H9 (cell line): ENCODE results near the gene UBALD1. TPM values are rescaled to one million over a fixed set of nuclear protein-coding genes. Genes with fewer than 3 reads are reported as not detected.

Experiments used
- DNase-seq: peaks from one replicate; pipeline ENCODE4 v3.0.0-alpha.2; 2017
- H2AFZ ChIP-seq: one replicate; pipeline ENCODE4 v1.6.1; 2013; ENCODE audit warnings: mild to moderate bottlenecking, low read length, control low read depth, moderate library complexity
- H2AK5ac ChIP-seq: 2 replicates; pipeline ENCODE4 v1.6.1; 2013; ENCODE audit warnings: low read length, control low read depth, mixed read lengths; ENCODE audit not compliant: insufficient read length
- H2BK120ac ChIP-seq: one replicate; pipeline ENCODE4 v1.6.1; 2013; ENCODE audit warnings: low read depth, mild to moderate bottlenecking, low read length, control low read depth, inconsistent platforms; ENCODE audit not compliant: poor library complexity, severe bottlenecking
- H2BK12ac ChIP-seq: 2 replicates; pipeline ENCODE4 v1.6.1; 2013; ENCODE audit warnings: low read length, control low read depth, mixed read lengths, low read depth; ENCODE audit not compliant: insufficient read length
- H2BK15ac ChIP-seq: 2 replicates; pipeline ENCODE4 v1.6.1; 2013; ENCODE audit warnings: low read depth, low read length, control low read depth
- H2BK20ac ChIP-seq: one replicate; pipeline ENCODE4 v1.6.1; 2013; ENCODE audit warnings: low read depth, mild to moderate bottlenecking, low read length, control low read depth, inconsistent platforms; ENCODE audit not compliant: poor library complexity, severe bottlenecking
- H2BK5ac ChIP-seq: 2 replicates; pipeline ENCODE4 v1.6.1; 2013; ENCODE audit warnings: low read length, control low read depth, mixed read lengths; ENCODE audit not compliant: insufficient read length
- H3K14ac ChIP-seq: 2 replicates; pipeline ENCODE4 v1.6.1; 2013; ENCODE audit warnings: low read length, control low read depth; ENCODE audit not compliant: insufficient read depth
- H3K18ac ChIP-seq: 2 replicates; pipeline ENCODE4 v1.6.1; 2013; ENCODE audit warnings: low read depth, mild to moderate bottlenecking, mixed read lengths, low read length, control low read depth; ENCODE audit not compliant: insufficient read length
- H3K23ac ChIP-seq: 2 replicates; pipeline ENCODE4 v1.6.1; 2013; ENCODE audit warnings: low read length, control low read depth, mixed read lengths, low read depth; ENCODE audit not compliant: insufficient read length
- H3K23me2 ChIP-seq: 2 replicates; pipeline ENCODE4 v1.6.1; 2013; ENCODE audit warnings: low read depth, mild to moderate bottlenecking, mixed read lengths, low read length, control low read depth; ENCODE audit not compliant: insufficient read length, poor library complexity, severe bottlenecking
- H3K27ac ChIP-seq: 2 replicates; pipeline ENCODE4 v1.5.1; 2013; ENCODE audit warnings: low read length, control low read depth, mixed read lengths, low read depth; ENCODE audit not compliant: insufficient read length
- H3K27me3 ChIP-seq: 2 replicates; pipeline ENCODE4 v1.6.1; 2013; ENCODE audit warnings: low read length, control low read depth, inconsistent platforms; ENCODE audit not compliant: insufficient read depth
- H3K4ac ChIP-seq: 2 replicates; pipeline ENCODE4 v1.6.1; 2013; ENCODE audit warnings: low read depth, mild to moderate bottlenecking, control low read depth, inconsistent platforms, low read length, moderate library complexity
- H3K4me1 ChIP-seq: 2 replicates; pipeline ENCODE4 v1.6.1; 2013; ENCODE audit warnings: low read length, control low read depth, inconsistent platforms; ENCODE audit not compliant: insufficient read depth
- H3K4me2 ChIP-seq: 2 replicates; pipeline ENCODE4 v1.6.1; 2013; ENCODE audit warnings: low read length, control low read depth, mixed read lengths; ENCODE audit not compliant: insufficient read length, insufficient read depth
- H3K56ac ChIP-seq: 2 replicates; pipeline ENCODE4 v1.6.1; 2013; ENCODE audit warnings: low read depth, mild to moderate bottlenecking, mixed read lengths, low read length, control low read depth; ENCODE audit not compliant: insufficient read length
- H3K79me1 ChIP-seq: 2 replicates; pipeline ENCODE4 v1.6.1; 2013; ENCODE audit warnings: low read depth, mild to moderate bottlenecking, moderate library complexity, low read length, control low read depth, inconsistent platforms; ENCODE audit not compliant: insufficient read depth, poor library complexity, severe bottlenecking
- H3K79me2 ChIP-seq: 2 replicates; pipeline ENCODE4 v1.6.1; 2013; ENCODE audit warnings: low read length, control low read depth, inconsistent platforms; ENCODE audit not compliant: insufficient read depth
- H3K9ac ChIP-seq: 2 replicates; pipeline ENCODE4 v1.6.1; 2013; ENCODE audit warnings: low read length, control low read depth, mixed read lengths; ENCODE audit not compliant: insufficient read length; ENCODE audit errors: extremely low read depth
- H3K9me3 ChIP-seq: one replicate; pipeline ENCODE4 v1.6.1; 2013; ENCODE audit warnings: low read depth, low read length, inconsistent platforms; ENCODE audit not compliant: control insufficient read depth
- H3T11ph ChIP-seq: one replicate; pipeline ENCODE4 v1.6.1; 2013; ENCODE audit warnings: mild to moderate bottlenecking, low read length, control low read depth, inconsistent platforms
- H4K20me1 ChIP-seq: one replicate; pipeline ENCODE4 v1.6.1; 2013; ENCODE audit not compliant: control insufficient read depth, insufficient read length, insufficient read depth
- H4K5ac ChIP-seq: 2 replicates; pipeline ENCODE4 v1.6.1; 2013; ENCODE audit warnings: low read depth, mild to moderate bottlenecking, mixed read lengths, low read length, control low read depth; ENCODE audit not compliant: insufficient read length
- H4K8ac ChIP-seq: replicated peaks from 2 replicates; pipeline ENCODE4 v1.6.1; 2013; ENCODE audit warnings: low read length, control low read depth, mixed read lengths, low read depth; ENCODE audit not compliant: insufficient read length
- H4K91ac ChIP-seq: 2 replicates; pipeline ENCODE4 v1.6.1; 2013; ENCODE audit warnings: low read depth, mild to moderate bottlenecking, moderate library complexity, mixed read lengths, low read length, control low read depth; ENCODE audit not compliant: insufficient read length
- H3K27ac Mint-ChIP-seq, 3 experiments: 2 replicates in 2 of 3; 3 replicates in 1 of 3; pipeline ENCODE4 v1.8.0; 2020 to 2021; ENCODE audit warnings: mixed read lengths in 3 of 3, mild to moderate bottlenecking in 1 of 3, moderate library complexity in 1 of 3
- H3K27me3 Mint-ChIP-seq: 2 replicates; pipeline ENCODE4 v1.8.0; 2021; ENCODE audit warnings: low read depth, mild to moderate bottlenecking, moderate library complexity, mixed read lengths
- H3K36me3 Mint-ChIP-seq, 3 experiments: 2 replicates in 2 of 3; 3 replicates in 1 of 3; pipeline ENCODE4 v1.8.0; 2020 to 2021; ENCODE audit warnings: low read depth in 3 of 3, mixed read lengths in 3 of 3; ENCODE audit not compliant: insufficient read depth in 1 of 3
- H3K4me1 Mint-ChIP-seq, 2 experiments: 2 replicates each; pipeline ENCODE4 v1.8.0; 2020; ENCODE audit warnings: mixed read lengths in 2 of 2
- H3K4me3 Mint-ChIP-seq, 2 experiments: 2 replicates in 1 of 2; 3 replicates in 1 of 2; pipeline ENCODE4 v1.8.0; 2020 to 2021; ENCODE audit warnings: mild to moderate bottlenecking in 2 of 2, mixed read lengths in 2 of 2, moderate library complexity in 1 of 2
- H3K9me3 Mint-ChIP-seq, 2 experiments: 2 replicates in 1 of 2; 3 replicates in 1 of 2; pipeline ENCODE4 v1.8.0; 2020; ENCODE audit warnings: mild to moderate bottlenecking in 2 of 2, mixed read lengths in 2 of 2, moderate library complexity in 1 of 2
- WGBS: extraction: QIAGEN DNeasy Blood & Tissue Kit; methylation state at CpG from one replicate; pipeline ENCODE4 v1.1.7; 2013; ENCODE audit warnings: missing lambda C conversion rate, low lambda C conversion rate, mixed read lengths; ENCODE audit not compliant: insufficient read length; ENCODE audit errors: extremely low coverage; 5-methylcytosine and 5-hydroxymethylcytosine counted together
- total RNA-seq: library from RNA; stranded (reverse); gene quantifications from 2 replicates; pipeline ENCODE4 v1.2.1, GENCODE V29; 2021
- TF ChIP-seq, protein P1 (sequence below): fragments of 200-600 bp; sonication (generic); conservative IDR thresholded peaks from 3 replicates; pipeline ENCODE4 v1.8.0; 2021; ENCODE audit warnings: antibody characterized with exemption, mild to moderate bottlenecking

The UBALD1 gene
- total RNA-seq, 1 experiment from 2014 or later: 80.9 TPM

DNA sequence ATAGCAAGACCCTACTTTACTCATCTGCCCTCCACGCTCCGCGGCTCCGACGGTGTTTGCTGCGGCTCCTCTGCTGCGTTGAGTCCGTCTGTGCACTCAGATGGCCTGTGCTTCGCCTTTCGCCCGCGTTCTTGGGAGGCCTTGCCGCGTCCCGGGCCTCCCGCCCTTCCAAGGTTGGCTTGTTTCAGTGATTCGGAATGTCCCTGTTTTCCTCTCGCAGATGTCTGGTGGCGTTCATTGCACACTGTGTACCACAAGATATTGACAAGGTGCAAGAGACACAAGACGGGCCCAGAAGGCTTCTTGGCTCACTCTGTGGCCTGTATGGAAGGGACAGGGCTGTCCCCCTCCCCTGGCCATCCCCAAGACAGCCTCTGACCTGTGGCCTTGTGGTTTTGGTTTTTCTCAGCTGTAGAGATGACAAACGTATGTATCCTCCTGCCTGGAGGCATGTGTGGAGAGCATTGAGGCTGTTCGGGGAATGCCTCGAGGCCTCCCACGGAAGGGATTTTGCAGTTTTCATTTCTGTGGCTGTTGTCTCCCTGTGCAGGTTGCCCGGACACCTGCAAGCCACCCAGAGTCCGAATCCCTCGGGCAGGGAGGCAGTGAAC is 25.3 kb upstream of the UBALD1 start:
- Histone ChIP-seq H2AK5ac (no peak overlapping the region), H3K9me3 (no peaks in the 10 kb centered on the region), H4K91ac (no peak overlapping the region), H3K14ac (no peak overlapping the region), H3T11ph (no peak overlapping the region), H3K27ac (no peak overlapping the region), H3K4ac (no peak overlapping the region), H2BK12ac (no peak overlapping the region), H3K4me2 (no peak overlapping the region), H4K8ac (no peak overlapping the region), H3K18ac (no peak overlapping the region), H3K23ac (no peak overlapping the region), H2BK120ac (no peak overlapping the region), H4K5ac (no peak overlapping the region), H2BK20ac (no peak overlapping the region), H3K56ac (no peak overlapping the region), H3K9ac (no peak overlapping the region), H2AFZ (no peak overlapping the region), H3K23me2 (no peaks in the 10 kb centered on the region), H2BK15ac (no peak overlapping the region), H3K27me3 (no peaks in the 10 kb centered on the region), H2BK5ac (no peak overlapping the region), H3K4me1 (no peaks in the 10 kb centered on the region), H3K79me1 (peaks cover 7% of the 10 kb centered on the region), H3K79me2 (no peaks in the 10 kb centered on the region; the same call in 1 of the 2 replicates), H4K20me1 (no peaks in the 10 kb centered on the region)
- H3K4me3 Mint-ChIP-seq: no peak overlapping the region
- DNase-seq: no peak
- no CpG with 5 or more reads among the region's 27 CpGs for WGBS
- H3K4me1 Mint-ChIP-seq: peaks cover 7 to 8% of the 10 kb centered on the region in 2 experiments; a peak in 3 of 4 replicates
- peak overlapping the region in 2 of 3 experiments; percentile 19 to 82; a peak in 3 of 7 replicates for H3K27ac Mint-ChIP-seq
- H3K36me3 Mint-ChIP-seq: peaks cover 0 to 9% (median 2%) of the 10 kb centered on the region in 3 experiments; a peak in 4 of 7 replicates
- no peaks in the 10 kb centered on the region for H3K9me3 Mint-ChIP-seq
- TF ChIP-seq, protein P1, sequence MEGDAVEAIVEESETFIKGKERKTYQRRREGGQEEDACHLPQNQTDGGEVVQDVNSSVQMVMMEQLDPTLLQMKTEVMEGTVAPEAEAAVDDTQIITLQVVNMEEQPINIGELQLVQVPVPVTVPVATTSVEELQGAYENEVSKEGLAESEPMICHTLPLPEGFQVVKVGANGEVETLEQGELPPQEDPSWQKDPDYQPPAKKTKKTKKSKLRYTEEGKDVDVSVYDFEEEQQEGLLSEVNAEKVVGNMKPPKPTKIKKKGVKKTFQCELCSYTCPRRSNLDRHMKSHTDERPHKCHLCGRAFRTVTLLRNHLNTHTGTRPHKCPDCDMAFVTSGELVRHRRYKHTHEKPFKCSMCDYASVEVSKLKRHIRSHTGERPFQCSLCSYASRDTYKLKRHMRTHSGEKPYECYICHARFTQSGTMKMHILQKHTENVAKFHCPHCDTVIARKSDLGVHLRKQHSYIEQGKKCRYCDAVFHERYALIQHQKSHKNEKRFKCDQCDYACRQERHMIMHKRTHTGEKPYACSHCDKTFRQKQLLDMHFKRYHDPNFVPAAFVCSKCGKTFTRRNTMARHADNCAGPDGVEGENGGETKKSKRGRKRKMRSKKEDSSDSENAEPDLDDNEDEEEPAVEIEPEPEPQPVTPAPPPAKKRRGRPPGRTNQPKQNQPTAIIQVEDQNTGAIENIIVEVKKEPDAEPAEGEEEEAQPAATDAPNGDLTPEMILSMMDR: no peak
- H3K27me3 Mint-ChIP-seq: no peaks in the 10 kb centered on the region
